HEK293 (cell line): ENCODE data around the gene BICC1.

ENCODE experiments used
- CTCF ChIA-PET: fragments of 350-600 bp; formaldehyde crosslinking; extraction: SDS; loops from one replicate; lab custom pipeline; 2021; ENCODE audit warnings: antibody characterized with exemption; lab: Yijun Ruan, JAX
- POLR2A ChIA-PET: fragments of 300-600 bp; formaldehyde crosslinking; extraction: SDS; loops from one replicate; lab custom pipeline; 2020; ENCODE audit warnings: antibody characterized with exemption, inconsistent platforms; lab: Yijun Ruan, JAX
- H3K27ac ChIP-seq: fragments of 200-500 bp; sonication (Bioruptor generic); 2 replicates; pipeline ENCODE4 v1.5.1; 2014; ENCODE audit warnings: low read depth, low read length, control low read depth, inconsistent platforms; ENCODE audit errors: extremely low read depth
- H3K36me3 ChIP-seq, 2 experiments: fragments of 200-500 bp in 1 of 2; sonication (Bioruptor generic) in 1 of 2; 1 replicate in 1 of 2; 2 replicates in 1 of 2; pipeline ENCODE4 v1.5.1; 2014 to 2017; ENCODE audit warnings: inconsistent platforms in 2 of 2, low read length in 2 of 2; ENCODE audit not compliant: control insufficient read depth in 2 of 2, insufficient read depth in 1 of 2
- H3K4me1 ChIP-seq: fragments of 200-500 bp; sonication (Bioruptor generic); 2 replicates; pipeline ENCODE4 v1.5.1; 2014; ENCODE audit warnings: mild to moderate bottlenecking, low read length, inconsistent platforms; ENCODE audit not compliant: control insufficient read depth, insufficient read depth
- H3K4me3 ChIP-seq: 2 replicates; pipeline ENCODE4 v1.5.1; 2011; ENCODE audit warnings: low read depth, mild to moderate bottlenecking, control low read depth, low read length, moderate library complexity
- H3K9me3 ChIP-seq: fragments of 200-500 bp; sonication (Bioruptor generic); 2 replicates; pipeline ENCODE4 v1.5.1; 2014; ENCODE audit warnings: low read depth, low read length, inconsistent platforms; ENCODE audit not compliant: control insufficient read depth, insufficient read depth
- TCF7L2 ChIP-seq: IDR thresholded peaks from 2 replicates; pipeline ENCODE4 v1.6.1; 2011; ENCODE audit warnings: low read depth, mild to moderate bottlenecking, inconsistent platforms, low read length, moderate library complexity, borderline replicate concordance
- TRIM28 ChIP-seq: IDR thresholded peaks from 2 replicates; pipeline ENCODE4 v1.6.1; 2011; ENCODE audit warnings: low read length, control low read depth, borderline replicate concordance
- YY1 ChIP-seq: fragments of 450-650 bp; formaldehyde crosslinking; IDR thresholded peaks from 2 replicates; pipeline ENCODE4 v1.5.1; 2018; ENCODE audit warnings: missing biosample characterization, missing genetic modification characterization
- ZBTB20 ChIP-seq: fragments of 450-650 bp; formaldehyde crosslinking; IDR thresholded peaks from 2 replicates; pipeline ENCODE4 v1.5.1; 2016; ENCODE audit warnings: missing biosample characterization, missing genetic modification characterization
- ZBTB7A ChIP-seq: fragments of 450-650 bp; formaldehyde crosslinking; IDR thresholded peaks from 2 replicates; pipeline ENCODE4 v1.5.1; 2016; ENCODE audit warnings: low read depth, missing biosample characterization, missing genetic modification characterization
- ZFP41 ChIP-seq: fragments of 450-650 bp; formaldehyde crosslinking; IDR thresholded peaks from 2 replicates; pipeline ENCODE4 v1.5.1; 2016; ENCODE audit warnings: missing biosample characterization, missing genetic modification characterization, borderline replicate concordance
- ZNF132 ChIP-seq: fragments of 450-650 bp; formaldehyde crosslinking; IDR thresholded peaks from 2 replicates; pipeline ENCODE4 v1.5.1; 2017; ENCODE audit warnings: missing biosample characterization, missing genetic modification characterization, borderline replicate concordance
- ZNF157 ChIP-seq: fragments of 450-650 bp; formaldehyde crosslinking; IDR thresholded peaks from 2 replicates; pipeline ENCODE4 v1.5.1; 2016; ENCODE audit warnings: missing biosample characterization, missing genetic modification characterization
- ZNF274 ChIP-seq, 2 experiments: fragments of 200-500 bp in 1 of 2; fragments of 450-650 bp in 1 of 2; sonication (Bioruptor generic) in 1 of 2; formaldehyde crosslinking in 1 of 2; IDR thresholded peaks; 2 replicates each; pipeline versions ENCODE4 v1.5.1 to v1.6.1; 2014 to 2016; ENCODE audit warnings: borderline replicate concordance in 1 of 2, inconsistent platforms in 1 of 2, low read length in 1 of 2, missing biosample characterization in 1 of 2, missing genetic modification characterization in 1 of 2
- ZNF350 ChIP-seq: fragments of 450-650 bp; formaldehyde crosslinking; IDR thresholded peaks from 2 replicates; pipeline ENCODE4 v1.5.0; 2017; ENCODE audit warnings: missing biosample characterization, mild to moderate bottlenecking, missing genetic modification characterization
- ZNF426 ChIP-seq: fragments of 450-650 bp; formaldehyde crosslinking; IDR thresholded peaks from 2 replicates; pipeline ENCODE4 v1.5.1; 2017; ENCODE audit warnings: missing biosample characterization, missing genetic modification characterization, mild to moderate bottlenecking, inconsistent platforms, moderate library complexity
- ZNF510 ChIP-seq: fragments of 450-650 bp; formaldehyde crosslinking; IDR thresholded peaks from 2 replicates; pipeline ENCODE4 v1.5.1; 2018; ENCODE audit warnings: mild to moderate bottlenecking, missing genetic modification characterization, missing biosample characterization; ENCODE audit not compliant: insufficient replicate concordance
- ZNF521 ChIP-seq: fragments of 450-650 bp; formaldehyde crosslinking; IDR thresholded peaks from 2 replicates; pipeline ENCODE4 v1.5.1; 2017; ENCODE audit warnings: missing biosample characterization, mild to moderate bottlenecking, missing genetic modification characterization
- ZNF529 ChIP-seq: fragments of 450-650 bp; formaldehyde crosslinking; IDR thresholded peaks from 2 replicates; pipeline ENCODE4 v1.5.1; 2017; ENCODE audit warnings: missing genetic modification characterization, missing biosample characterization; ENCODE audit not compliant: insufficient replicate concordance
- ZNF544 ChIP-seq: fragments of 450-650 bp; formaldehyde crosslinking; IDR thresholded peaks from 2 replicates; pipeline ENCODE4 v1.5.0; 2017; ENCODE audit warnings: missing biosample characterization, missing genetic modification characterization
- ZNF629 ChIP-seq: fragments of 450-650 bp; formaldehyde crosslinking; IDR thresholded peaks from 2 replicates; pipeline ENCODE4 v1.5.1; 2017; ENCODE audit warnings: missing biosample characterization, missing genetic modification characterization
- ZNF660 ChIP-seq: fragments of 450-650 bp; IDR thresholded peaks from 2 replicates; pipeline ENCODE4 v1.5.1; 2018; ENCODE audit warnings: missing biosample characterization, mild to moderate bottlenecking, missing genetic modification characterization
- ZNF670 ChIP-seq: fragments of 450-650 bp; formaldehyde crosslinking; IDR thresholded peaks from 2 replicates; pipeline ENCODE4 v1.5.1; 2016; ENCODE audit warnings: missing biosample characterization, missing genetic modification characterization, low read depth
- ZNF677 ChIP-seq: fragments of 450-650 bp; IDR thresholded peaks from 2 replicates; pipeline ENCODE4 v1.5.0; 2018; ENCODE audit warnings: missing biosample characterization, mild to moderate bottlenecking, missing genetic modification characterization, moderate library complexity
- TF ChIP-seq, protein P1 (sequence below): fragments of 450-650 bp; formaldehyde crosslinking; IDR thresholded peaks from 2 replicates; pipeline ENCODE4 v1.5.1; 2016; ENCODE audit warnings: missing biosample characterization, missing genetic modification characterization
- TF ChIP-seq, protein P2 (sequence below): fragments of 450-650 bp; formaldehyde crosslinking; conservative IDR thresholded peaks from 2 replicates; pipeline ENCODE4 v1.5.1; 2016; ENCODE audit warnings: low read depth, missing biosample characterization, missing genetic modification characterization
- TF ChIP-seq, protein P3 (sequence below): fragments of 450-650 bp; formaldehyde crosslinking; IDR thresholded peaks from 2 replicates; pipeline ENCODE4 v1.5.1; 2016; ENCODE audit warnings: missing biosample characterization, missing genetic modification characterization, borderline replicate concordance
- TF ChIP-seq, protein P4 (sequence below): fragments of 450-650 bp; formaldehyde crosslinking; IDR thresholded peaks from 2 replicates; pipeline ENCODE4 v1.5.1; 2016; ENCODE audit warnings: missing biosample characterization, missing genetic modification characterization, borderline replicate concordance
- TF ChIP-seq, protein P5 (sequence below): fragments of 450-650 bp; formaldehyde crosslinking; optimal IDR thresholded peaks from 2 replicates; pipeline ENCODE3; 2016; ENCODE audit warnings: missing biosample characterization, mild to moderate bottlenecking, missing genetic modification characterization

The BICC1 gene

DNA sequence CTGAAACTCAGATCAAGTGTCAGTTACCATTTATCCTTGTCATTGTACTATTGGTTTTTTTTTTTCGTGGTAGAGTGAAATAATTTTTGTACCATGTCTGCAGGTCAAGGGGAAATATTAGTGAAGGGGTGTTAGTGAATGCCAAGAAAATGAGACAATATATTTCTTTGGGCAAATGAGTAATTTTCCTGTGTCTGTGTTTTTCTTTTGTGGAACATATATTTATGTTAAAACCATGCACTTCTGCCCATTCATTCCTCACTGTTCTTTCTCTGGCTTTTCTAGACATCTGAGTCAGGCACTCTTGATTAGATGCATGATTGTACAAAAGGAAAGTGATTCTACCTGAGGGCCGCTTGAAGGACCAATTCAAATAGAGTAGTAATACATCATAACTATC, 161.6 kb downstream of the BICC1 start:
- TF ChIP-seq ZNF544 (tag by site-specific recombination) (no peak), ZNF521 (tag by site-specific recombination) (no peak), ZNF132 (tag by site-specific recombination) (no peak), ZNF510 (no peak), ZNF274 (IDR thresholded peaks at IDR 0.05; ENCODE audit: low read length) (no peak), ZNF274 (tag by site-specific recombination; IDR thresholded peaks at IDR 0.05; ENCODE audit: borderline replicate concordance) (no peak), ZNF670 (no peak), ZNF157 (tag by site-specific recombination) (no peak), ZNF660 (tag by site-specific recombination) (no peak), TRIM28 (no peak), ZNF629 (tag by site-specific recombination) (no peak), ZBTB20 (no peak), ZNF677 (tag by site-specific recombination) (no peak)
- TF ChIP-seq, protein P1, sequence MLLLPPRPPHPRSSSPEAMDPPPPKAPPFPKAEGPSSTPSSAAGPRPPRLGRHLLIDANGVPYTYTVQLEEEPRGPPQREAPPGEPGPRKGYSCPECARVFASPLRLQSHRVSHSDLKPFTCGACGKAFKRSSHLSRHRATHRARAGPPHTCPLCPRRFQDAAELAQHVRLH (tag by site-specific recombination): no peak
- TF ChIP-seq, all 188 proteins: peak for 0
- ChIA-PET POLR2A (no interaction called here), CTCF (no interaction called here)
- Histone ChIP-seq H3K36me3 (no peaks in the 10 kb centered on the region), H3K27ac (no peak overlapping the region), H3K4me3 (no peak overlapping the region), H3K9me3 (no peaks in the 10 kb centered on the region), H3K4me1 (no peaks in the 10 kb centered on the region)

DNA sequence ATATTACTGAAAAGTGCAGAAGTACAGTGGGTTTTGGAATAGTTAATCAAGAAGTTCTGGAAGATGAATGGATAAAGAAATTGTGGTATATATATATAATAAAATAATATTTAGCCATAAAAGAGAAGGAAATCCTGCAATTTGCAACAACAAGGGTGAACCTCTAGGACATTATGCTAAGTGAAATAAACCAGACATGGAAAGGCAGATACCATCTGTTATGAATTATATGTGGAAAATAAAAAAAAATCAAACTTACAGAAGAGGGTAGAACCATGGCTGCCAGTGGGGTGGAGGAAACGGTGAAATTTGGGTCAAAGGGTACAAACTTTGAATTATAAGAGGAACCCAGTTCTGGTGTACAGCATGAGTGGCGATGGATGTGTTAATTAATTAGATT, 162.6 kb downstream of the BICC1 start:
- no peaks in the 10 kb centered on the region for H3K36me3 ChIP-seq
- H3K4me3 ChIP-seq: no peak overlapping the region
- H3K4me1 ChIP-seq: no peaks in the 10 kb centered on the region
- no peak overlapping the region for H3K27ac ChIP-seq
- H3K9me3 ChIP-seq: no peaks in the 10 kb centered on the region
- ChIA-PET POLR2A (no interaction called here), CTCF (interaction anchor here (0.6 kb wide), 1 partner anchor 22 kb away, joined by 3 read pairs; no protein-coding TSS in a partner anchor)
- TF ChIP-seq YY1: no peak
- TF ChIP-seq ZBTB7A (tag by site-specific recombination): no peak
- TF ChIP-seq, protein P2, sequence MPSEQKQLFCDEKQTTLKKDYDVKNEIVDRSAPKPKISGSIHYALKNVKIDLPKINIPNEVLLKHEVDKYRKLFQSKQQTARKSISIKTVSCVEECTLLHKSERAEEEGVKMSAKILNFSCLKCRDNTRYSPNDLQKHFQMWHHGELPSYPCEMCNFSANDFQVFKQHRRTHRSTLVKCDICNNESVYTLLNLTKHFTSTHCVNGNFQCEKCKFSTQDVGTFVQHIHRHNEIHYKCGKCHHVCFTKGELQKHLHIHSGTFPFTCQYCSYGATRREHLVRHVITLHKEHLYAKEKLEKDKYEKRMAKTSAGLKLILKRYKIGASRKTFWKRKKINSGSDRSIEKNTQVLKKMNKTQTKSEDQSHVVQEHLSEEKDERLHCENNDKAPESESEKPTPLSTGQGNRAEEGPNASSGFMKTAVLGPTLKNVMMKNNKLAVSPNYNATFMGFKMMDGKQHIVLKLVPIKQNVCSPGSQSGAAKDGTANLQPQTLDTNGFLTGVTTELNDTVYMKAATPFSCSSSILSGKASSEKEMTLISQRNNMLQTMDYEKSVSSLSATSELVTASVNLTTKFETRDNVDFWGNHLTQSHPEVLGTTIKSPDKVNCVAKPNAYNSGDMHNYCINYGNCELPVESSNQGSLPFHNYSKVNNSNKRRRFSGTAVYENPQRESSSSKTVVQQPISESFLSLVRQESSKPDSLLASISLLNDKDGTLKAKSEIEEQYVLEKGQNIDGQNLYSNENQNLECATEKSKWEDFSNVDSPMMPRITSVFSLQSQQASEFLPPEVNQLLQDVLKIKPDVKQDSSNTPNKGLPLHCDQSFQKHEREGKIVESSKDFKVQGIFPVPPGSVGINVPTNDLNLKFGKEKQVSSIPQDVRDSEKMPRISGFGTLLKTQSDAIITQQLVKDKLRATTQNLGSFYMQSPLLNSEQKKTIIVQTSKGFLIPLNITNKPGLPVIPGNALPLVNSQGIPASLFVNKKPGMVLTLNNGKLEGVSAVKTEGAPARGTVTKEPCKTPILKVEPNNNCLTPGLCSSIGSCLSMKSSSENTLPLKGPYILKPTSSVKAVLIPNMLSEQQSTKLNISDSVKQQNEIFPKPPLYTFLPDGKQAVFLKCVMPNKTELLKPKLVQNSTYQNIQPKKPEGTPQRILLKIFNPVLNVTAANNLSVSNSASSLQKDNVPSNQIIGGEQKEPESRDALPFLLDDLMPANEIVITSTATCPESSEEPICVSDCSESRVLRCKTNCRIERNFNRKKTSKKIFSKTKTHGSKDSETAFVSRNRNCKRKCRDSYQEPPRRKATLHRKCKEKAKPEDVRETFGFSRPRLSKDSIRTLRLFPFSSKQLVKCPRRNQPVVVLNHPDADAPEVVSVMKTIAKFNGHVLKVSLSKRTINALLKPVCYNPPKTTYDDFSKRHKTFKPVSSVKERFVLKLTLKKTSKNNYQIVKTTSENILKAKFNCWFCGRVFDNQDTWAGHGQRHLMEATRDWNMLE (tag by site-specific recombination): no peak
- TF ChIP-seq, protein P3, sequence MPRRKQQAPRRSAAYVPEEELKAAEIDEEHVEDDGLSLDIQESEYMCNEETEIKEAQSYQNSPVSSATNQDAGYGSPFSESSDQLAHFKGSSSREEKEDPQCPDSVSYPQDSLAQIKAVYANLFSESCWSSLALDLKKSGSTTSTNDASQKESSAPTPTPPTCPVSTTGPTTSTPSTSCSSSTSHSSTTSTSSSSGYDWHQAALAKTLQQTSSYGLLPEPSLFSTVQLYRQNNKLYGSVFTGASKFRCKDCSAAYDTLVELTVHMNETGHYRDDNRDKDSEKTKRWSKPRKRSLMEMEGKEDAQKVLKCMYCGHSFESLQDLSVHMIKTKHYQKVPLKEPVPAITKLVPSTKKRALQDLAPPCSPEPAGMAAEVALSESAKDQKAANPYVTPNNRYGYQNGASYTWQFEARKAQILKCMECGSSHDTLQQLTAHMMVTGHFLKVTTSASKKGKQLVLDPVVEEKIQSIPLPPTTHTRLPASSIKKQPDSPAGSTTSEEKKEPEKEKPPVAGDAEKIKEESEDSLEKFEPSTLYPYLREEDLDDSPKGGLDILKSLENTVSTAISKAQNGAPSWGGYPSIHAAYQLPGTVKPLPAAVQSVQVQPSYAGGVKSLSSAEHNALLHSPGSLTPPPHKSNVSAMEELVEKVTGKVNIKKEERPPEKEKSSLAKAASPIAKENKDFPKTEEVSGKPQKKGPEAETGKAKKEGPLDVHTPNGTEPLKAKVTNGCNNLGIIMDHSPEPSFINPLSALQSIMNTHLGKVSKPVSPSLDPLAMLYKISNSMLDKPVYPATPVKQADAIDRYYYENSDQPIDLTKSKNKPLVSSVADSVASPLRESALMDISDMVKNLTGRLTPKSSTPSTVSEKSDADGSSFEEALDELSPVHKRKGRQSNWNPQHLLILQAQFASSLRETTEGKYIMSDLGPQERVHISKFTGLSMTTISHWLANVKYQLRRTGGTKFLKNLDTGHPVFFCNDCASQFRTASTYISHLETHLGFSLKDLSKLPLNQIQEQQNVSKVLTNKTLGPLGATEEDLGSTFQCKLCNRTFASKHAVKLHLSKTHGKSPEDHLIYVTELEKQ (tag by site-specific recombination): no peak
- no peak for TF ChIP-seq ZNF350 (tag by site-specific recombination)
- no peak for TF ChIP-seq ZFP41
- TF ChIP-seq TCF7L2: no peak
- TF ChIP-seq ZNF426 (tag by site-specific recombination): no peak
- no peak for TF ChIP-seq ZNF529 (tag by site-specific recombination)
- TF ChIP-seq, protein P4, sequence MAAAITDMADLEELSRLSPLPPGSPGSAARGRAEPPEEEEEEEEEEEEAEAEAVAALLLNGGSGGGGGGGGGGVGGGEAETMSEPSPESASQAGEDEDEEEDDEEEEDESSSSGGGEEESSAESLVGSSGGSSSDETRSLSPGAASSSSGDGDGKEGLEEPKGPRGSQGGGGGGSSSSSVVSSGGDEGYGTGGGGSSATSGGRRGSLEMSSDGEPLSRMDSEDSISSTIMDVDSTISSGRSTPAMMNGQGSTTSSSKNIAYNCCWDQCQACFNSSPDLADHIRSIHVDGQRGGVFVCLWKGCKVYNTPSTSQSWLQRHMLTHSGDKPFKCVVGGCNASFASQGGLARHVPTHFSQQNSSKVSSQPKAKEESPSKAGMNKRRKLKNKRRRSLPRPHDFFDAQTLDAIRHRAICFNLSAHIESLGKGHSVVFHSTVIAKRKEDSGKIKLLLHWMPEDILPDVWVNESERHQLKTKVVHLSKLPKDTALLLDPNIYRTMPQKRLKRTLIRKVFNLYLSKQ (tag by site-specific recombination): no peak
- TF ChIP-seq, protein P5, sequence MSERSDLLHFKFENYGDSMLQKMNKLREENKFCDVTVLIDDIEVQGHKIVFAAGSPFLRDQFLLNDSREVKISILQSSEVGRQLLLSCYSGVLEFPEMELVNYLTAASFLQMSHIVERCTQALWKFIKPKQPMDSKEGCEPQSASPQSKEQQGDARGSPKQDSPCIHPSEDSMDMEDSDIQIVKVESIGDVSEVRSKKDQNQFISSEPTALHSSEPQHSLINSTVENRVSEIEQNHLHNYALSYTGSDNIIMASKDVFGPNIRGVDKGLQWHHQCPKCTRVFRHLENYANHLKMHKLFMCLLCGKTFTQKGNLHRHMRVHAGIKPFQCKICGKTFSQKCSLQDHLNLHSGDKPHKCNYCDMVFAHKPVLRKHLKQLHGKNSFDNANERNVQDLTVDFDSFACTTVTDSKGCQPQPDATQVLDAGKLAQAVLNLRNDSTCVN (tag by site-specific recombination): no peak
